Cardiac muscle cell (in vitro differentiated cells and primary cell): ENCODE data around the gene ST3GAL3. TPM values are rescaled to one million over a fixed set of nuclear protein-coding genes. Genes with fewer than 3 reads are reported as not detected.

ENCODE experiments used
- polyA plus RNA-seq: library from polyadenylated mRNA; unstranded; fragments of >200 nt; fragmentation: Nextera tagmentation; extraction: Ambion mirVana; gene quantifications from 2 replicates; pipeline ENCODE4 v1.2.1, GENCODE V29; 2016
- total RNA-seq: library from RNA; depleted of rRNA; stranded (reverse); fragments of >200 nt; gene quantifications from 2 replicates; pipeline ENCODE4 v1.2.3, GENCODE V29; 2016

The ST3GAL3 gene
- total and polyA plus RNA-seq, 2 experiments from 2014 or later, result 34.7 to 35.7 TPM

Other genes with a start within 250 kb of the ST3GAL3 start
- gene PTPRF, start 176.7 kb upstream of the ST3GAL3 start, total RNA-seq, result 33.9 and 72.8 TPM in 2 replicates
- 44.1 and 70.9 TPM in 2 replicates for gene PTPRF, start 176.7 kb upstream of the ST3GAL3 start, polyA plus RNA-seq
- 29.0 and 29.8 TPM in 2 replicates for gene KDM4A, start 57.4 kb upstream of the ST3GAL3 start, total RNA-seq
- 21.5 and 24.6 TPM in 2 replicates for gene KDM4A, start 57.4 kb upstream of the ST3GAL3 start, polyA plus RNA-seq
- gene ARTN, start 226.3 kb downstream of the ST3GAL3 start, total RNA-seq, result 26.2 and 29.8 TPM in 2 replicates
- 50.5 and 60.4 TPM in 2 replicates for gene ARTN, start 226.3 kb downstream of the ST3GAL3 start, polyA plus RNA-seq
- gene IPO13, start 239.4 kb downstream of the ST3GAL3 start, total RNA-seq, result 26.2 and 29.2 TPM in 2 replicates
- 27.9 and 28.6 TPM in 2 replicates for gene IPO13, start 239.4 kb downstream of the ST3GAL3 start, polyA plus RNA-seq